Measurements from ENCODE around the gene WFDC1.

GRCh38 chr16:84294117-84294516 is 561 bp upstream of the WFDC1 start:
- TF ChIP-seq, protein P1, sequence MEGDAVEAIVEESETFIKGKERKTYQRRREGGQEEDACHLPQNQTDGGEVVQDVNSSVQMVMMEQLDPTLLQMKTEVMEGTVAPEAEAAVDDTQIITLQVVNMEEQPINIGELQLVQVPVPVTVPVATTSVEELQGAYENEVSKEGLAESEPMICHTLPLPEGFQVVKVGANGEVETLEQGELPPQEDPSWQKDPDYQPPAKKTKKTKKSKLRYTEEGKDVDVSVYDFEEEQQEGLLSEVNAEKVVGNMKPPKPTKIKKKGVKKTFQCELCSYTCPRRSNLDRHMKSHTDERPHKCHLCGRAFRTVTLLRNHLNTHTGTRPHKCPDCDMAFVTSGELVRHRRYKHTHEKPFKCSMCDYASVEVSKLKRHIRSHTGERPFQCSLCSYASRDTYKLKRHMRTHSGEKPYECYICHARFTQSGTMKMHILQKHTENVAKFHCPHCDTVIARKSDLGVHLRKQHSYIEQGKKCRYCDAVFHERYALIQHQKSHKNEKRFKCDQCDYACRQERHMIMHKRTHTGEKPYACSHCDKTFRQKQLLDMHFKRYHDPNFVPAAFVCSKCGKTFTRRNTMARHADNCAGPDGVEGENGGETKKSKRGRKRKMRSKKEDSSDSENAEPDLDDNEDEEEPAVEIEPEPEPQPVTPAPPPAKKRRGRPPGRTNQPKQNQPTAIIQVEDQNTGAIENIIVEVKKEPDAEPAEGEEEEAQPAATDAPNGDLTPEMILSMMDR (conservative IDR thresholded peaks at IDR 0.05; ENCODE audit: low read length): no peak
- TF ChIP-seq EZH2phosphoT487 (IDR thresholded peaks at IDR 0.05; ENCODE audit: borderline replicate concordance, low read depth, low read length): no peak

Data from OCI-LY7 (cell line).